K562 (cell line): Measurements from ENCODE around the gene ATP23. TPM values are rescaled to one million over a fixed set of nuclear protein-coding genes. Genes with fewer than 3 reads are reported as not detected.
A peak's percentile ranks its signal among the peaks of the same experiment; 100 is the strongest.

Source experiments
- CBX1 ChIP-seq: sonication (generic); IDR thresholded peaks from 2 replicates; pipeline ENCODE4 v1.6.1; 2016; ENCODE audit warnings: antibody characterized with exemption, low read depth, mild to moderate bottlenecking
- ERF ChIP-seq: fragments of 450-650 bp; formaldehyde crosslinking; IDR thresholded peaks from 2 replicates; pipeline ENCODE4 v1.4.0; 2020; ENCODE audit warnings: mild to moderate bottlenecking, mixed read lengths
- FOXM1 ChIP-seq, 2 experiments: fragments of 450-650 bp in 1 of 2; sonication (generic) in 1 of 2; formaldehyde crosslinking in 1 of 2; IDR thresholded peaks; 2 replicates each; pipeline versions ENCODE4 v1.6.1 to v1.9.0; 2017 to 2022; ENCODE audit warnings: low read depth in 2 of 2, mild to moderate bottlenecking in 2 of 2, missing genetic modification reagents in 1 of 2, moderate library complexity in 1 of 2
- MAZ ChIP-seq, 2 experiments: fragments of 450-650 bp in 1 of 2; sonication (generic) in 1 of 2; formaldehyde crosslinking; IDR thresholded peaks in 1 of 2; conservative IDR thresholded peaks in 1 of 2; 2 replicates each; pipeline versions ENCODE4 v1.4.0 to v1.5.0; 2020; ENCODE audit warnings: mild to moderate bottlenecking in 1 of 2, missing genetic modification reagents in 1 of 2
- PML ChIP-seq: IDR thresholded peaks from 2 replicates; pipeline ENCODE4 v1.6.1; 2012; ENCODE audit warnings: low read length, inconsistent platforms
- SMARCE1 ChIP-seq: fragments of 450-650 bp; IDR thresholded peaks from 2 replicates; pipeline ENCODE4 v1.7.1; 2016; ENCODE audit warnings: mild to moderate bottlenecking
- TAF7 ChIP-seq: fragments of 450-650 bp; IDR thresholded peaks from 2 replicates; pipeline ENCODE4 v1.6.1; 2016; ENCODE audit warnings: missing genetic modification characterization, missing compliant biosample characterization
- TARDBP ChIP-seq: fragments of 450-650 bp; IDR thresholded peaks from 2 replicates; pipeline ENCODE4 v1.6.1; 2016
- ZBTB17 ChIP-seq: fragments of 450-650 bp; formaldehyde crosslinking; IDR thresholded peaks from 2 replicates; pipeline ENCODE4 v1.4.0; 2020; ENCODE audit warnings: mild to moderate bottlenecking
- ZNF124 ChIP-seq: sonication (generic); formaldehyde crosslinking; IDR thresholded peaks from 2 replicates; pipeline ENCODE4 v1.8.1; 2022; ENCODE audit warnings: missing genetic modification reagents
- ZNF212 ChIP-seq: fragments of 450-650 bp; formaldehyde crosslinking; IDR thresholded peaks from 2 replicates; pipeline ENCODE4 v1.4.0; 2020; ENCODE audit warnings: mild to moderate bottlenecking
- ZNF224 ChIP-seq: sonication (generic); formaldehyde crosslinking; IDR thresholded peaks from 2 replicates; pipeline ENCODE4 v1.8.0; 2022; ENCODE audit warnings: mild to moderate bottlenecking, missing genetic modification reagents
- ZNF707 ChIP-seq: fragments of 250-450 bp; sonication (Bioruptor Pico); conservative IDR thresholded peaks from 2 replicates; pipeline ENCODE4 v1.8.0; 2022; ENCODE audit warnings: inconsistent platforms, mild to moderate bottlenecking, moderate library complexity
- polyA plus RNA-seq, 8 experiments: library from polyadenylated mRNA; depleted of rRNA in 4 of 8; stranded (reverse) in 5 of 8; unstranded in 3 of 8; fragments of >200 nt; fragmentation: Nextera tagmentation in 2 of 8; fragmentation: Illumina TruSeq in 1 of 8; extraction: Ambion mirVana in 2 of 8; extraction: Trizol in 1 of 8; gene quantifications; 2 replicates each; pipeline versions ENCODE4 v1.2.1 to v1.2.3, GENCODE V29; 2011 to 2014; ENCODE audit warnings: inconsistent platforms in 1 of 8, missing spikeins in 1 of 8
- total RNA-seq, 7 experiments: library from RNA; depleted of rRNA in 6 of 7; stranded (reverse); fragments of >200 nt in 6 of 7; fragmentation: Illumina TruSeq in 2 of 7; extraction: Trizol in 2 of 7; gene quantifications; 2 replicates each; pipeline versions ENCODE4 v1.2.1 to v1.2.3, GENCODE V29; 2011 to 2021; ENCODE audit warnings: low replicate concordance in 1 of 7
- TF ChIP-seq, protein P1 (sequence below), 2 experiments: fragments of 150-350 bp in 1 of 2; IDR thresholded peaks; 2 replicates each; pipeline ENCODE4 v1.6.1; 2012 to 2016; ENCODE audit warnings: low read depth in 2 of 2, low read length in 2 of 2, mild to moderate bottlenecking in 1 of 2, moderate library complexity in 1 of 2
- TF ChIP-seq, protein P2 (sequence below), 2 experiments: fragments of 200-800 bp in 1 of 2; sonication (Bioruptor generic) in 1 of 2; sonication (generic) in 1 of 2; formaldehyde crosslinking in 1 of 2; IDR thresholded peaks in 1 of 2; conservative IDR thresholded peaks in 1 of 2; 2 replicates each; pipeline versions ENCODE4 v1.5.0 to v1.6.1; 2016 to 2020; ENCODE audit warnings: missing compliant biosample characterization in 1 of 2, missing genetic modification characterization in 1 of 2, missing genetic modification reagents in 1 of 2
- TF ChIP-seq, protein P3 (sequence below): fragments of 250-450 bp; sonication (Bioruptor Pico); IDR thresholded peaks from 2 replicates; pipeline ENCODE4 v1.8.0; 2022; ENCODE audit warnings: inconsistent platforms
- TF ChIP-seq, protein P4 (sequence below): sonication (generic); formaldehyde crosslinking; IDR thresholded peaks from 2 replicates; pipeline ENCODE4 v1.4.0; 2020; ENCODE audit warnings: mild to moderate bottlenecking, missing genetic modification reagents

Gene ATP23
- total and polyA plus RNA-seq, 9 of the 15 experiments (the other 6 are each of a cell fraction or from before 2014, with no cell fraction given), result 8.3 to 53.7 (median 28.5) TPM

DNA sequence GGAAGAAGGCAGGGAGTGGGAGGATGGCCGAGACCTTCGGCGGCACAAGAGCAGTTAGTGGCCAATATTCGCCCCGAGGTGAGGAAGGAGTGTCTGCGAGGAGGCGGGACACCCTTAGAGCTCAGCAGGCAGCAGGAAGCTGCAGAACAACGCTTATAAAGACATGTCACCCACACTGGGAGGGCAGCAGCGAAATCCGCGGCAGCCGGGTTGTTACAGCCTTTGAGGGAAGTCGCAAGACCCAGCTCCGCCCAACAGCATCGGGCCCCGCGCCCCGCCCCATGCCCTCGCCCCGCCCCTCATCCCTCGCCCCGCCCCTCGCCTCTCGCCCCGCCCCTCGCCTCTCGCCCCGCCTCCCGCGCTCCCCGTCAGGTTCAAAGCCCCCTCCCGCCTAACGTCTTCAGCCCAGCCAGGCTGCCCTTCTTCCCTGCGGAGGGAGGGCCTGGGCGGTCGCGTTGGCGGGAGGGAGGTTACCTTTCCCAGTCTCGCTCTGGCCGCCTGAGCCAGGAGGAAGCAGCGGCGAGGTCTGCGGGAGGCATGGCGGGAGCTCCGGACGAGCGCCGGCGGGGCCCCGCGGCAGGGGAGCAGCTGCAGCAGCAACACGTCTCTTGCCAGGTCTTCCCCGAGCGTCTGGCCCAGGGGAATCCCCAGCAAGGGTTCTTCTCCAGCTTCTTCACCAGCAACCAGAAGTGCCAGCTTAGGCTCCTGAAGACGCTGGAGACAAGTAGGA, at the start of gene ATP23 (continued):
- TF ChIP-seq, protein P1, sequence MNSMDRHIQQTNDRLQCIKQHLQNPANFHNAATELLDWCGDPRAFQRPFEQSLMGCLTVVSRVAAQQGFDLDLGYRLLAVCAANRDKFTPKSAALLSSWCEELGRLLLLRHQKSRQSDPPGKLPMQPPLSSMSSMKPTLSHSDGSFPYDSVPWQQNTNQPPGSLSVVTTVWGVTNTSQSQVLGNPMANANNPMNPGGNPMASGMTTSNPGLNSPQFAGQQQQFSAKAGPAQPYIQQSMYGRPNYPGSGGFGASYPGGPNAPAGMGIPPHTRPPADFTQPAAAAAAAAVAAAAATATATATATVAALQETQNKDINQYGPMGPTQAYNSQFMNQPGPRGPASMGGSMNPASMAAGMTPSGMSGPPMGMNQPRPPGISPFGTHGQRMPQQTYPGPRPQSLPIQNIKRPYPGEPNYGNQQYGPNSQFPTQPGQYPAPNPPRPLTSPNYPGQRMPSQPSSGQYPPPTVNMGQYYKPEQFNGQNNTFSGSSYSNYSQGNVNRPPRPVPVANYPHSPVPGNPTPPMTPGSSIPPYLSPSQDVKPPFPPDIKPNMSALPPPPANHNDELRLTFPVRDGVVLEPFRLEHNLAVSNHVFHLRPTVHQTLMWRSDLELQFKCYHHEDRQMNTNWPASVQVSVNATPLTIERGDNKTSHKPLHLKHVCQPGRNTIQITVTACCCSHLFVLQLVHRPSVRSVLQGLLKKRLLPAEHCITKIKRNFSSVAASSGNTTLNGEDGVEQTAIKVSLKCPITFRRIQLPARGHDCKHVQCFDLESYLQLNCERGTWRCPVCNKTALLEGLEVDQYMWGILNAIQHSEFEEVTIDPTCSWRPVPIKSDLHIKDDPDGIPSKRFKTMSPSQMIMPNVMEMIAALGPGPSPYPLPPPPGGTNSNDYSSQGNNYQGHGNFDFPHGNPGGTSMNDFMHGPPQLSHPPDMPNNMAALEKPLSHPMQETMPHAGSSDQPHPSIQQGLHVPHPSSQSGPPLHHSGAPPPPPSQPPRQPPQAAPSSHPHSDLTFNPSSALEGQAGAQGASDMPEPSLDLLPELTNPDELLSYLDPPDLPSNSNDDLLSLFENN (IDR thresholded peaks at IDR 0.05; ENCODE audit: low read depth in 2 of 2, low read length in 2 of 2), result peak in 1 of 2 experiments; percentile 35; a peak in 2 of 4 replicates
- TF ChIP-seq, protein P2, sequence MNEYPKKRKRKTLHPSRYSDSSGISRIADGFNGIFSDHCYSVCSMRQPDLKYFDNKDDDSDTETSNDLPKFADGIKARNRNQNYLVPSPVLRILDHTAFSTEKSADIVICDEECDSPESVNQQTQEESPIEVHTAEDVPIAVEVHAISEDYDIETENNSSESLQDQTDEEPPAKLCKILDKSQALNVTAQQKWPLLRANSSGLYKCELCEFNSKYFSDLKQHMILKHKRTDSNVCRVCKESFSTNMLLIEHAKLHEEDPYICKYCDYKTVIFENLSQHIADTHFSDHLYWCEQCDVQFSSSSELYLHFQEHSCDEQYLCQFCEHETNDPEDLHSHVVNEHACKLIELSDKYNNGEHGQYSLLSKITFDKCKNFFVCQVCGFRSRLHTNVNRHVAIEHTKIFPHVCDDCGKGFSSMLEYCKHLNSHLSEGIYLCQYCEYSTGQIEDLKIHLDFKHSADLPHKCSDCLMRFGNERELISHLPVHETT (CRISPR knock-in tag; conservative IDR thresholded peaks at IDR 0.05 in 1 of 2, IDR thresholded peaks at IDR 0.05 in 1 of 2), result peak in 1 of 2 experiments; percentile 20; a peak in 2 of 4 replicates
- TF ChIP-seq, protein P3, sequence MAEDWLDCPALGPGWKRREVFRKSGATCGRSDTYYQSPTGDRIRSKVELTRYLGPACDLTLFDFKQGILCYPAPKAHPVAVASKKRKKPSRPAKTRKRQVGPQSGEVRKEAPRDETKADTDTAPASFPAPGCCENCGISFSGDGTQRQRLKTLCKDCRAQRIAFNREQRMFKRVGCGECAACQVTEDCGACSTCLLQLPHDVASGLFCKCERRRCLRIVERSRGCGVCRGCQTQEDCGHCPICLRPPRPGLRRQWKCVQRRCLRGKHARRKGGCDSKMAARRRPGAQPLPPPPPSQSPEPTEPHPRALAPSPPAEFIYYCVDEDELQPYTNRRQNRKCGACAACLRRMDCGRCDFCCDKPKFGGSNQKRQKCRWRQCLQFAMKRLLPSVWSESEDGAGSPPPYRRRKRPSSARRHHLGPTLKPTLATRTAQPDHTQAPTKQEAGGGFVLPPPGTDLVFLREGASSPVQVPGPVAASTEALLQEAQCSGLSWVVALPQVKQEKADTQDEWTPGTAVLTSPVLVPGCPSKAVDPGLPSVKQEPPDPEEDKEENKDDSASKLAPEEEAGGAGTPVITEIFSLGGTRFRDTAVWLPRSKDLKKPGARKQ (CRISPR knock-in tag), result no peak
- TF ChIP-seq ZNF124 (CRISPR knock-in tag) (no peak), MAZ (CRISPR knock-in tag; conservative IDR thresholded peaks at IDR 0.05 in 1 of 2, IDR thresholded peaks at IDR 0.05 in 1 of 2) (peak; percentile 93 to 94), ZNF212 (CRISPR knock-in tag) (0 out of 2 replicates have a peak, but pooled peaks have one; percentile 26), SMARCE1 (0 out of 2 replicates have a peak, but pooled peaks have one; percentile 47), ZBTB17 (CRISPR knock-in tag) (peak; percentile 89), ERF (CRISPR knock-in tag) (peak; percentile 82; the same call in 1 of the 2 replicates), TARDBP (peak; percentile 50; the same call in 1 of the 2 replicates), TAF7 (tag) (peak; percentile 69), PML (peak; percentile 50; the same call in 1 of the 2 replicates), CBX1 (peak; percentile 76), ZNF707 (CRISPR knock-in tag) (no peak), FOXM1 (IDR thresholded peaks at IDR 0.05; ENCODE audit: low read depth) (no peak), FOXM1 (CRISPR knock-in tag; IDR thresholded peaks at IDR 0.05; ENCODE audit: low read depth) (0 out of 2 replicates have a peak, but pooled peaks have one; percentile 69), ZNF224 (no peak)
- TF ChIP-seq, protein P4, sequence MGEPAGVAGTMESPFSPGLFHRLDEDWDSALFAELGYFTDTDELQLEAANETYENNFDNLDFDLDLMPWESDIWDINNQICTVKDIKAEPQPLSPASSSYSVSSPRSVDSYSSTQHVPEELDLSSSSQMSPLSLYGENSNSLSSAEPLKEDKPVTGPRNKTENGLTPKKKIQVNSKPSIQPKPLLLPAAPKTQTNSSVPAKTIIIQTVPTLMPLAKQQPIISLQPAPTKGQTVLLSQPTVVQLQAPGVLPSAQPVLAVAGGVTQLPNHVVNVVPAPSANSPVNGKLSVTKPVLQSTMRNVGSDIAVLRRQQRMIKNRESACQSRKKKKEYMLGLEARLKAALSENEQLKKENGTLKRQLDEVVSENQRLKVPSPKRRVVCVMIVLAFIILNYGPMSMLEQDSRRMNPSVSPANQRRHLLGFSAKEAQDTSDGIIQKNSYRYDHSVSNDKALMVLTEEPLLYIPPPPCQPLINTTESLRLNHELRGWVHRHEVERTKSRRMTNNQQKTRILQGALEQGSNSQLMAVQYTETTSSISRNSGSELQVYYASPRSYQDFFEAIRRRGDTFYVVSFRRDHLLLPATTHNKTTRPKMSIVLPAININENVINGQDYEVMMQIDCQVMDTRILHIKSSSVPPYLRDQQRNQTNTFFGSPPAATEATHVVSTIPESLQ (CRISPR knock-in tag), result no peak; the same call in 1 of the 2 replicates
